Adrenal gland (tissue), 12 donors: Measurements from ENCODE around the gene TRIM38. TPM values are rescaled to one million over a fixed set of nuclear protein-coding genes. Genes with fewer than 3 reads are reported as not detected.

Experiments
- DNase-seq, 7 donors: peaks; one replicate each; pipeline ENCODE4 v3.0.0-alpha.2; 2019 to 2020
- H3K27ac ChIP-seq, 5 donors: fragments of 200-600 bp; sonication (generic) in 4 of 5; 1 replicate in 3 of 5; 2 replicates in 2 of 5; pipeline versions ENCODE4 v1.5.1 to v1.8.0; 2016 to 2020; ENCODE audit warnings: mild to moderate bottlenecking in 1 of 5
- H3K27me3 ChIP-seq: fragments of 200-600 bp; 2 replicates; pipeline ENCODE4 v1.8.0; 2021
- H3K36me3 ChIP-seq, 2 donors: fragments of 200-600 bp; replicated peaks in 1 of 2; 1 replicate in 1 of 2; 2 replicates in 1 of 2; pipeline versions ENCODE4 v1.5.1 to v1.8.0; 2018 to 2022
- H3K4me1 ChIP-seq, 2 donors: fragments of 200-600 bp; replicated peaks in 1 of 2; 1 replicate in 1 of 2; 2 replicates in 1 of 2; pipeline versions ENCODE4 v1.5.1 to v1.8.0; 2018 to 2021
- H3K4me3 ChIP-seq, 4 donors: fragments of 200-600 bp; sonication (generic) in 3 of 4; one replicate each; pipeline ENCODE4 v1.5.1; 2016 to 2018
- H3K9me3 ChIP-seq, 3 donors: fragments of 200-600 bp; sonication (generic) in 1 of 3; replicated peaks in 1 of 3; 1 replicate in 2 of 3; 2 replicates in 1 of 3; pipeline versions ENCODE4 v1.5.1 to v1.8.0; 2016 to 2021
- CTCF ChIP-seq, 6 experiments: fragments of 450-650 bp in 4 of 6; fragments of 200-600 bp in 2 of 6; sonication (generic) in 1 of 6; IDR thresholded peaks; 1 replicate in 5 of 6; 2 replicates in 1 of 6; pipeline versions ENCODE4 v1.5.1 to v1.8.0; 2016 to 2021; ENCODE audit warnings: antibody characterized with exemption in 6 of 6, mild to moderate bottlenecking in 2 of 6, moderate library complexity in 1 of 6
- POLR2A ChIP-seq, 2 donors: fragments of 450-650 bp; IDR thresholded peaks; one replicate each; pipeline ENCODE4 v1.6.1; 2017; ENCODE audit warnings: antibody characterized with exemption in 2 of 2, mild to moderate bottlenecking in 2 of 2, moderate library complexity in 1 of 2
- WGBS, 4 donors: extraction: QIAGEN DNeasy Blood & Tissue Kit in 2 of 4; methylation state at CpG; one replicate each; pipeline versions ENCODE4 v1.1.5 to v1.1.7; 2013 to 2017; 5-methylcytosine and 5-hydroxymethylcytosine counted together
- intact Hi-C, 2 donors: fragments of 100-400 bp; cut with DNase I; formaldehyde crosslinking; loops; one replicate each; pipeline versions ENCODE4 v1.14.1 to v1.15.0; 2022 to 2023
- polyA plus RNA-seq, 3 donors: library from polyadenylated mRNA; stranded (reverse); fragments of 200-250 nt in 2 of 3; fragments of 350-450 nt in 1 of 3; fragmentation: Illumina TruSeq in 1 of 3; extraction: RNeasy Lipid Tissue Mini Kit (QIAGEN cat#74804) in 1 of 3; gene quantifications; one replicate each; pipeline ENCODE4 v1.2.3, GENCODE V29; 2013 to 2014
- total RNA-seq, 9 donors: library from RNA; depleted of rRNA in 4 of 9; stranded (reverse); fragments of >200 nt in 4 of 9; fragments of 120-200 nt in 1 of 9; fragmentation: NEBNext Ultra II Directional in 1 of 9; extraction: Animal tissue kit (Norgen Biotek cat#: 25700) in 1 of 9; gene quantifications; one replicate each; pipeline versions ENCODE4 v1.1.0 to v1.2.4, GENCODE V29; 2013 to 2023
- donor health status: healthy with polysubstance abuse.
- donor health status: Bipolar disorder and iron deficiency.
- donor health status: DM: yes; HTN: yes; CAD: no.
- donor health status: DM: no; HTN: no; CAD: no.
- donor health status: DM: no; HTN: no; CAD: no.
- donor health status: DM: yes; HTN: yes; CAD: no.

Gene TRIM38
- total and polyA plus RNA-seq, 12 donors = 5.7 to 15.6 (median 9.8) TPM

GRCh38 chr6:25981568-25982263 is 19.1 kb downstream of the TRIM38 start:
- intact Hi-C loops = no loop called here
- 91 to 97% (median 93%) methylated on average over 5 of the region's 5 CpGs for WGBS, 4 donors

GRCh38 chr6:25984265-25984664 is 21.7 kb downstream of the TRIM38 start:
- Histone ChIP-seq H3K4me3 (no peak overlapping the region), H3K27me3 (no peaks in the 10 kb centered on the region), H3K9me3 (no peaks in the 10 kb centered on the region), H3K36me3 (peaks cover 0 to 44% of the 10 kb centered on the region in 2 donors), H3K27ac (no peak overlapping the region), H3K4me1 (no peaks in the 10 kb centered on the region)
- no peak for DNase-seq
- TF ChIP-seq CTCF (IDR thresholded peaks at IDR 0.05) = no peak
- no peak for TF ChIP-seq POLR2A (IDR thresholded peaks at IDR 0.05)
- WGBS, 4 donors = 70 to 81% (median 75%) methylated on average over 2 of the region's 2 CpGs
- intact Hi-C loops = no loop called here

More at GRCh38 chr6:25981568-25982263, 19.1 kb downstream of the TRIM38 start:
- no peaks in the 10 kb centered on the region for H3K9me3 ChIP-seq
- H3K4me3 ChIP-seq = no peak overlapping the region
- H3K27ac ChIP-seq = no peak overlapping the region
- DNase-seq = no peak
- no peaks in the 10 kb centered on the region for H3K27me3 ChIP-seq
- H3K4me1 ChIP-seq = no peaks in the 10 kb centered on the region
- peaks cover 0 to 64% of the 10 kb centered on the region in 2 donors for H3K36me3 ChIP-seq
- TF ChIP-seq POLR2A (IDR thresholded peaks at IDR 0.05) (no peak), CTCF (IDR thresholded peaks at IDR 0.05) (no peak)

GRCh38 chr6:25987845-25988244 is 25.2 kb downstream of the TRIM38 start:
- H3K36me3 ChIP-seq = peaks cover 0 to 23% of the 10 kb centered on the region in 2 donors
- DNase-seq = no peak
- H3K9me3 ChIP-seq = no peaks in the 10 kb centered on the region
- no peaks in the 10 kb centered on the region for H3K27me3 ChIP-seq
- WGBS, 4 donors = 85 to 89% (median 87%) methylated on average over 9 of the region's 9 CpGs
- no peak overlapping the region for H3K4me3 ChIP-seq
- intact Hi-C loops = no loop called here
- TF ChIP-seq POLR2A (IDR thresholded peaks at IDR 0.05) (no peak), CTCF (IDR thresholded peaks at IDR 0.05) (no peak)
- H3K4me1 ChIP-seq = no peaks in the 10 kb centered on the region
- H3K27ac ChIP-seq = no peak overlapping the region

- H3K4me1 ChIP-seq = peaks cover 8 to 14% of the 10 kb centered on the region in 2 donors
- no peak for DNase-seq
- no peak overlapping the region for H3K27ac ChIP-seq
- WGBS, 4 donors = 96 to 100% (median 97%) methylated on average over 2 of the region's 2 CpGs
- no peaks in the 10 kb centered on the region for H3K9me3 ChIP-seq
- no peak overlapping the region for H3K4me3 ChIP-seq
- intact Hi-C loops = no loop called here
- no peak for TF ChIP-seq CTCF (IDR thresholded peaks at IDR 0.05)
- no peak for TF ChIP-seq POLR2A (IDR thresholded peaks at IDR 0.05)
- H3K27me3 ChIP-seq = no peaks in the 10 kb centered on the region
- peaks cover 0 to 7% of the 10 kb centered on the region in 2 donors for H3K36me3 ChIP-seq
Measured at GRCh38 chr6:25990172-25990873, 27.7 kb downstream of the TRIM38 start.
